ENCODE data around the gene BCLAF1. TPM values are rescaled to one million over a fixed set of nuclear protein-coding genes. Genes with fewer than 3 reads are reported as not detected.
A peak's percentile ranks its signal among the peaks of the same experiment; 100 is the strongest.

The BCLAF1 gene
- total RNA-seq, 4 donors from 2014 or later = 108 to 252 (median 151) TPM

DNA sequence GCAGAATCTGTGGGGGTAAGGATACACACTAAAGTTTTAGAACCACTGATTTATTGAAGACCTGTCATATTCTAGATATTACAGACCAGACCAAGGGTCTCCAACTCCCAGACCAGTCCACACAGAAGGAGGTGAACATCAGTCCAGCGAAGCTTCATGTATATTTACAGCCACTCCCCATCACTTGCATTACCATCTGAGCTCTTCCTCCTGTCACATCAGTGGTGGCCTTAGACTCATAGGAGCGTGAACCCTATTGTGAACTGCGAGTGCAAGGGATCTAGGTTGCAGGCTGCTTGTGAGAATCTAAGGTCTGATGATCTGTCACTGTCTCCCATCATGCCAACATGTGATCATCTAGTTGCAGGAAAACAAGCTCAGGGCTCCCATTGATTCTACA lies 5.0 kb upstream of the BCLAF1 start:
- H3K9me3 ChIP-seq = no peaks in the 10 kb centered on the region
- peaks cover 0 to 11% (median 9%) of the 10 kb centered on the region in 4 donors for H3K4me1 ChIP-seq
- no peaks in the 10 kb centered on the region for H3K36me3 ChIP-seq
- no peaks in the 10 kb centered on the region for H3K27me3 ChIP-seq
- H3K27ac ChIP-seq = no peak overlapping the region
- no peak for TF ChIP-seq POLR2A (IDR thresholded peaks at IDR 0.05)
- DNase-seq (ENCODE audit: low spot score in 2 of 2) = no peak
- H3K4me3 ChIP-seq = no peak overlapping the region
- WGBS, 2 donors = 86 to 88% methylated on average over 3 of the region's 3 CpGs

DNA sequence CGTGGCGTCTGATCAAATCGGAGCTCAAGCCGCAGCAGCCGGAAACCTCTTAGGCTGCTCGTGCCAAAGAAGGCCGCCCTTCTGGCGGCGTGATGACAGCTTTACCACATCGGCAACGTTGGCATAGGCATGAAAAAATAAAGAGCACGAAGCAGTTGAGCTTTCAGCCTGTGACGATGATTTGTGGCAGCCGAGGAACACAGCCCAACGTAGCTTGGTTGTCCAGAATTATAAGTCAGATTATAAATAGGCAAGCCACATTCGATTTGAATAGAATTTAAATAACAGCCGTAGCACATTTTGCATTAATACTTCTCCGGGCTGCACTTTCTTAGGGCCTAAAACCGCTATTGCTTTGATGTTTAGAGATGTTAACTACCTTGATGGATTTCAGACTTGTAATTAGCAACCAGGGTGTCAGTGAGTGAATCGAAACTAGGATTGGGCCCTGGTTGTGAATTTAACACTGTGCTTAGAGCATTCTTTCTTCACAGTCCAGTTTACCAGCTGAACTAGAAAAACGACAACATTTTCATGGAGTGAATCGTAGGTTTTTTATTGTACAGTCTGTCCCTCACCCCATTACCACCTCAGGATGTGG lies 864 bp upstream of the BCLAF1 start:
- Histone ChIP-seq H3K27me3 (no peaks in the 10 kb centered on the region), H3K4me1 (peaks cover 0 to 42% (median 29%) of the 10 kb centered on the region in 4 donors), H3K27ac (peak overlapping the region; percentile 98 to 100 (median 100)), H3K4me3 (peak overlapping the region; percentile 93 to 99 (median 97)), H3K9me3 (no peaks in the 10 kb centered on the region), H3K36me3 (no peaks in the 10 kb centered on the region)
- peak; percentile 30 to 59 for DNase-seq (ENCODE audit: low spot score in 2 of 2)
- TF ChIP-seq POLR2A (IDR thresholded peaks at IDR 0.05) = no peak
- TF ChIP-seq EP300 (IDR thresholded peaks at IDR 0.05) = no peak
- TF ChIP-seq, protein P1, sequence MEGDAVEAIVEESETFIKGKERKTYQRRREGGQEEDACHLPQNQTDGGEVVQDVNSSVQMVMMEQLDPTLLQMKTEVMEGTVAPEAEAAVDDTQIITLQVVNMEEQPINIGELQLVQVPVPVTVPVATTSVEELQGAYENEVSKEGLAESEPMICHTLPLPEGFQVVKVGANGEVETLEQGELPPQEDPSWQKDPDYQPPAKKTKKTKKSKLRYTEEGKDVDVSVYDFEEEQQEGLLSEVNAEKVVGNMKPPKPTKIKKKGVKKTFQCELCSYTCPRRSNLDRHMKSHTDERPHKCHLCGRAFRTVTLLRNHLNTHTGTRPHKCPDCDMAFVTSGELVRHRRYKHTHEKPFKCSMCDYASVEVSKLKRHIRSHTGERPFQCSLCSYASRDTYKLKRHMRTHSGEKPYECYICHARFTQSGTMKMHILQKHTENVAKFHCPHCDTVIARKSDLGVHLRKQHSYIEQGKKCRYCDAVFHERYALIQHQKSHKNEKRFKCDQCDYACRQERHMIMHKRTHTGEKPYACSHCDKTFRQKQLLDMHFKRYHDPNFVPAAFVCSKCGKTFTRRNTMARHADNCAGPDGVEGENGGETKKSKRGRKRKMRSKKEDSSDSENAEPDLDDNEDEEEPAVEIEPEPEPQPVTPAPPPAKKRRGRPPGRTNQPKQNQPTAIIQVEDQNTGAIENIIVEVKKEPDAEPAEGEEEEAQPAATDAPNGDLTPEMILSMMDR (IDR thresholded peaks at IDR 0.05) = no peak
- WGBS, 2 donors = 1 to 3% methylated on average over 22 of the region's 22 CpGs

DNA sequence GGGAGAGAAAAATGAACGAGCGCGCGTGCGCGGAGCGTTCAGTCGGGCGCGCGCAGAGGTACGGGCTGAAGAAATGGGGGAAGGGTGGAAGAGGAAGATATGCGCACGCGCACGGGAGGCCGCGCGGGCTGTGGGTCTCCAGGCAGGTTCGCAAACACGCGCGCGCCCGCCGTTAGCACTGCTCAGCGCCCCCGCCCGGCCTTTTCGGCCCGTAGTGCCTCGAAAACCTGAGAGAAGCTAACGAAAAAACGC lies 393 bp downstream of the BCLAF1 start:
- H3K9me3 ChIP-seq = no peaks in the 10 kb centered on the region
- TF ChIP-seq POLR2A (IDR thresholded peaks at IDR 0.05) = no peak
- TF ChIP-seq, protein P1 (IDR thresholded peaks at IDR 0.05) = no peak
- no peak for TF ChIP-seq EP300 (IDR thresholded peaks at IDR 0.05)
- 0% methylated on average over 34 of the region's 34 CpGs for WGBS, 2 donors
- H3K4me3 ChIP-seq = peak overlapping the region; percentile 93 to 99 (median 97)
- peaks cover 0 to 55% (median 37%) of the 10 kb centered on the region in 4 donors for H3K4me1 ChIP-seq
- peak; percentile 85 for DNase-seq (ENCODE audit: low spot score in 2 of 2)
- no peaks in the 10 kb centered on the region for H3K36me3 ChIP-seq
- H3K27me3 ChIP-seq = no peaks in the 10 kb centered on the region
- H3K27ac ChIP-seq = peak overlapping the region; percentile 98 to 100 (median 100)

- Histone ChIP-seq H3K27me3 (no peaks in the 10 kb centered on the region), H3K9me3 (no peaks in the 10 kb centered on the region), H3K4me3 (peak overlapping the region; percentile 93 to 99 (median 97)), H3K36me3 (no peaks in the 10 kb centered on the region), H3K27ac (peak overlapping the region; percentile 98 to 100 (median 100)), H3K4me1 (peaks cover 0 to 60% (median 40%) of the 10 kb centered on the region in 4 donors)
- 0 to 1% methylated on average over 34 of the region's 34 CpGs for WGBS, 2 donors
- DNase-seq (ENCODE audit: low spot score in 2 of 2) = peak; percentile 36 to 71
- TF ChIP-seq EP300 (IDR thresholded peaks at IDR 0.05) = no peak
- TF ChIP-seq, protein P1 (IDR thresholded peaks at IDR 0.05) = peak; percentile 22 to 65 (median 30)
These were observed 900 bp downstream of the BCLAF1 start for GRCh38 chr6:136288566-136289326.

DNA sequence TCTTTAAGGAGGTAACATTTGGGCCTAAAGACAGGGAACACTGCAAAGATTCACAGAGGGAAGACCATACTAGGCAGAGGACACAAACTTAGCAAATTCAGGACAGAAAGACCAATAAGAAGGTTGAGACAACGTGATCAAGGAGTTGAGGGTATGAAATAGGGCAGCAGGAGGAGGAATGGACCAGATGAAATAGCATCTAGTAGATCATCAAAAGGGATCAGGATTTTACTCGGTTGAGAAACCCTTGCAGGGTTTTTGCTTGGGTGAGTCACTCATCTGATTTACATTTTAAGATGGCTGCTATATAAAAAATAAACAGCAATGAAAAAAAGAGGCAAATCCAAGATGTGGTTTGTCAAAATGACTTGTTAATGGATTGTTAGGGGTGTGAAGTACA lies 4.7 kb downstream of the BCLAF1 start:
- H3K36me3 ChIP-seq = no peaks in the 10 kb centered on the region
- TF ChIP-seq EP300 (IDR thresholded peaks at IDR 0.05) (no peak), POLR2A (IDR thresholded peaks at IDR 0.05) (no peak)
- TF ChIP-seq, protein P1 (IDR thresholded peaks at IDR 0.05) = no peak
- H3K4me1 ChIP-seq = peaks cover 0 to 87% (median 59%) of the 10 kb centered on the region in 4 donors
- H3K27ac ChIP-seq = peak overlapping the region in 1 of 4 donors; percentile 19
- no peak overlapping the region for H3K4me3 ChIP-seq
- 24 to 28% methylated on average over 2 of the region's 2 CpGs for WGBS, 2 donors
- no peaks in the 10 kb centered on the region for H3K9me3 ChIP-seq
- H3K27me3 ChIP-seq = no peaks in the 10 kb centered on the region
- no peak for DNase-seq (ENCODE audit: low spot score in 2 of 2)

Data from tibial nerve (tissue), 4 donors.